NK-92 treated with Interleukin-12 subunit alpha and Interleukin-12 subunit beta, amount 100 ng/mL, for 24 hours (cell line): ENCODE data around the gene GANAB.
"Not testable (repeated sequence)": the region's sequence is repeated elsewhere in the genome, so short reads cannot be mapped to it uniquely, and the experiment has no call there.

Experiments
- DNase-seq: peaks from one replicate; lab custom pipeline; 2025; lab: John Stamatoyannopoulos, UW

Gene GANAB

DNA sequence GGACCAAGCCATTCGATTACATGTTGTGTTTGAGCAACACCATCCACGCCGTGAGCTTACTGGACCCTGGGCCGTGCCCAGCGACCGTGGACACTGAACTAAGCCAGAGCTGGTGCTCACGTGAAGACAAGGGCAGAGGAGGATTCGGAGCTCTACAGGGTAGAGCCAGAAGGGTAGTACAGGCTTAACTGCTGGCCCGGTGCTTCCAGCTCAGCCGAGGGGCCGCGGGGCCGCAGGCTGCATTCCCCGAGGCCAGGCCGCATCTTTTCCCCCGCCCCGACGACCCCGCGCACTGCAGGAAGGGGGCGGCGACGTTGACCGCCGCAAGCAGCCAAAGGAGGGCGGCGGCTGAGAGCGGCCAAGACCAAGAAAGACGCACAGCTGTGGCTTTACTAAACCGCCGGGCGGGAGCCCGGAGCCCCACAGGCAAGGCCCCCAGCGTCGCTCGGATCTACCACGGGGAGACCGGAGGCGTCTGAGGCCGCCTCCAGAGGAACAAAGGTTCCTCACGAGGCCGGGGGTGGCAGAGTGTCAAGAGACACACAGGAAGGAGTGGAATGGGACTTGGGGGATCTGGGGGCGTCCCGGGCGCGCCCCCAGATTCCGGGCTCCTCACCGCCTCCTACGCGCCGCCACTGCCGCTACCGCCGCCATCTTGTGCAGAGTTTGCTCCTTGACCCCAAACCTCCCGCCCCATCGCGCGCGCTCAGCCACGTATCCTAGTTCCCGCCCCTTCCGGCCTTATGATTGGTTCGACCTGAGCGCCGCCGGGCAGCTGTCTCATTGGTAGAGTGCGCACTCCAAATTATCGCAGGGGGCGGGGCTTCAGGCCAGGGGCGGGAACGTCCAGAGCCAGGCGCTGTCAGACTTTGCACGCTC is at the start of gene GANAB:
TSS of gene GANAB (minus strand) at position 668 of the 879 bp plus-strand sequence. CDS start at position 654, 14 bp downstream.
- DNase-seq = peak; percentile 98

DNA sequence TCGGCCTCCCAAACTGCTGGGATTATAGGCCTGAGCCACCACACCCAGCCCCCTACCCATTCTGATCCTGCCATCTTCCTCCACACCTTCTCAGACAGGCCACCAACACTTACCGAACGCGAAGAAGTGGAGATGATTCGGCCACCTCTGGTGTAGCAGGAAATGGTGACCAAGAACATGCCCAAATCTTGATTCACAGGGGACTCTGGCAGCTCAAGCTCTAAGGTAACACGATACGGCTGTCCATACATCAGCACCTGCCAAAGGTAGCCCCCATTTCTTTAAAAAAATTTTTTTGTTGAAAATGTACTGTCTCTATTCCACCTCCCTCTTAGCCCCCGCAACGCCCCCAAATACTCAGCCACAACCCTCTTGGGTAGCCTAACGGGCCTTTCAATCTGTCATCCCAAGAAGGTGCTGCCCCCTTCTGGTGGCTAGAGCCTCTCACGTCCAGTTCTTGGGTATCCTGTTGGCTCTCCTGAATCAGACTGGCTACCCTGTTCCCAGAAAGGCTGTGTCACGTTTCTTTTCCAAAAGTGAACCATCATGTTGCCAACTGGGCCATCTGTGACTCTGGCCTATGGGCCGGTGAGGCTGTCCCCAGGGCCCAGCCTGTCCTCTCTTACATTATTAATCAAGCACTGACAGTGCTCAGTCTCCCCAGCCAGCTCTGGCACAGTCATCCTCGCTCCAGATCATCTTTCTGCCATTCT is 48.2 kb upstream of the GANAB start:
- DNase-seq = peak; percentile 31

DNA sequence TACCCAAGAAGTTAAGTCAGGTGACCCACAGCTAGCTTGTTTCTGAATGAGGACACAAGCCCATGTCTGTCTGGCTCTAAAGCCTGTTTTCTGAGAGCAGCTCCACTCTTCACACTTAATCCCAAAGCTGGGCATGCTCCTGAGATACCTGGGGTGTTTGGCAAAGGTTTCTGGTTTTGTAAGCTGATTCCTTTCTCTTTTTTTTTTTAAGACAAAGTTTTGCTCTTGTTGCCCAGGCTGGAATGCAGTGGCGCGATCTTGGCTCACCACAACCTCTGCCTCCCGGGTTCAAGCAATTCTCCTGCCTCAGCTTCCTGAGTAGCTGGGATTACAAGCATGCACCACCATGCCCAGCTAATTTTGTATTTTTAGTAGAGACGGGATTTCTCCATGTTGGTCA is 47.2 kb upstream of the GANAB start:
- DNase-seq = not testable (repeated sequence)

DNA sequence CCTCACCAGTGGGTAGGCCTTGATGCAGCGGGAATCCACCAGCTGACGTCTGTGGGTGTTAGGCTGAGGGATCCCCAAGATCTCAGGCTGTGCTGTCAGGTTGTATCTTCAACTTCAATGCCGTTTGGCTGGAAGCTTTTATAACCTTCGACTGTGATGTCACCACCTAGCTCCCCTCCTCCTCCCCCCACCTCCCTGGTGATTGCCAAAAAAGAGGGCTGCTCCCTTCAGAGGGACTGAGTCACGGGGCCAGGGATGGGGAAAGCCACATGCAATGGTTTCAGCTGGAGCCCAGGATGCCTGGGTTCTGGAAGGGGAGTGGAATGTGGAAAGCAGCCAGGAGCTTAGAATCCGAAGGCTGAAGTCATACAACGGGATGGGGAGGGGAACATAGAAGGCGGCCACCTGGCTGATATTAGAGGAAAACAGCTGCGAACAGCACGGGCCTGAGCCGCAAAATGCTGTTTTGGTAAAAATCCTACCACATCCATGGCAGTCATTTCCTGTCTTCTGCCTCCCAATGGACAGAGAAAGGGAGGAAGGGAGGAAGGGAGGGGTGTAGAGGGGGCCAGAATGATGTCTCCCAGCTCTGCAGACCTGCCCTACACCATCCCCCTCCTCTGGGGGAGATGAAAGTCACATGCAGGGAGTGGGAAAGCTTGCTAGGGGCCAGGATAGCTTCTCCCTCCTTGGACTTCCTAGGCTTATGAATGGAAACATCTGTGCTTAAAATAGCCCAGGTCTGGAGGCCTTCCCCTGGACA is 43.2 kb upstream of the GANAB start, which contains the start of gene LRRN4CL:
TSS of gene LRRN4CL (minus strand) at position 110 of the 763 bp plus-strand sequence. CDS start 1,022 bp downstream, outside the sequence.
- DNase-seq = no peak

DNA sequence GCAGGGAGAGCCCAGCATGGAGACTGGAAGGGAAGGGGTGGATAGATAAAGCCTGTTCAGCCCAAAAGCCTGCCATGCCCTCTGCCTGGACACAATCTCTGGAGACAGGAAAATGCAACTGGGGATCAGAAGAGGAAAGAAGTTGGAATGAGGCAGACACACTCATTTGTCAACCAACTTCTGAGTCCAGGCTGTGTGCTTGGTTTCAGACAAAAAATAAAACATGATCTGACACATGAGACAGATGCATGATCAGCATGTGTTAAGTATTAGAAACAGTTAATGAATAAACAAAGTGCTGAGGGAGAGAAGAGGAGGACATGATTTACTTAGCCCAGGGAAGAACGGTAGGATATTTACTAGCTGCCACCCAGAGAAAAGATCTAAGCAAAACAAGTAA is 42.1 kb upstream of the GANAB start:
- no peak for DNase-seq

DNA sequence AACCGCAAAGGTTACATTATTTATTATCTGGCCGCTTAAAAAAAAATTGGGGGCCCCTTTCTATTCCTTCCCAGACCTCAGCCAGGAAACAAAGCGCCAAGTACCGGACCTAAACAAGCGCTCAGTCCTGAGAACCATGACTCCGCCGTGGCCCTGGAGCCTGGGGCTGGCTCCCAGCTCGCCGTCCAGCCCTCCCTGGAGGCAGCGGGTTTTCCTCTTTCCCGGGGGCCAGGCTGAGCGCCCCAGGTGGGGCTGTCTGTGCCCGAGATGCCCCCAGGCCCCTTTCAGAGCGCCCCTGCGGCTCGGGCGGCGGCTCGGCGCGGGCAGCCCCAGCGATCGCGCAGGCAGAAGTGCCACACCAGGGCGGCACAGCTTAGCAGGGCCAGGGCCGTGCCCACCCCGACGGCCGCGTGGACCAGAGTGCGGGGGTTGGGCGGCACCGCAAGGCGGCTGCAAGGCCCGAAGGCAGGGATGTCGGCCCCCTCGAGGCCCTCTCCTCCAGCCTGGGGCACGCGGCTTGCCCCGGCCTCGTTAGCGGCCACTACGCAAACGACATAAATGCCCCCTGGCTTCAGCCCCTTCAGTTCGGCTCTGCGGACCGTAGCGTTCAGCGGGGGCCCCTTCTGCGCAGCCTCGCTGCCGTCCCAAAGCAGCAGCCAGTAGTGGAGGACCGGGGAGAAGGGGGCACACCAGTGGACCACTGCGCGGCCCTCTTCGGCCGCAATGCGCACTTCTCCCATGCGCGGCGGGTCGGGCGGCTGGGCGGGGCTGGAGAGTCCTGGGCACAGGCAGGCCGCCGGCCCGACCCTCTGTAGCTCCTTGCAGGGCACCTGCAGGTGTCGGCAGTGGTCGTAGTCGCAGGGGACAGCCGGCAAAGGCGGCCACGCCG is 41.3 kb upstream of the GANAB start:
- DNase-seq = no peak

DNA sequence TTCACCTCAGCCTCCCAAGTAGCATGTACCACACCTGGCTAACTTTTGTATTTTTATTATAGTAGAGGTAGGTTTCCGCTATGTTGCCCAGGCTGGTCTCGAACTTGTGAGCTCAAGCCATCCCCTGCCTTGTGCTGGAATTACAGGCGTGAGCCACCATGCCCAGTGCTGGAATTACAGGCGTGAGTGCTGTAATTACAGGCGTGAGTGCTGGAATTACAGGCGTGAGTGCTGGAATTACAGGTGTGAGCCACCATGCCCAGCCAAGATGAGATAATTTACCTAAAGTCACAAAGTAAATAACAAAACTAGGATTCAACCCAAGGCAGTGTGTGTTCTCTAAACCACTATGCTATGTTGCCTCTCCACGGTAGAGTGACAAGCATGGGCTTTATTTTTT is 36.1 kb upstream of the GANAB start:
- DNase-seq = no peak

DNA sequence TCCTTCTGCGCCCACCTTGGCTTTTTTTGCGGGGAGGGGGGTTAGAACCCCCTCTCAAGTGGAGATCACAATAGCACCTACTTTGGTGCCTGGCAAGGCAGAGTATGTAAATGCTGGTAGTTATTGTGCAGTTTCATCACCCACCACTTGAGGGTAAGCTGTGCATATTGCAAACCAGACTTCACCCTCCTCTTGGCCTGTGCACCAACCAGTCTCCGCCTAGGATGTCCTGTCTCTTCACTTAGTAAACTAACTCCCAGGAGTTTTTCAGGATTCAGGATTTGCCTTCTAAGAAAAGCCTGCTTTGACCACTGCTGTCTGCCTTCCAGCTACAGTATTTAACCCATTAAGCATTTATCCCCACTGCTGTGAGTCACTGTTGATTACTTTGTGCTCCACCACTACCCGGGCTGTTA is 34.4 kb upstream of the GANAB start:
- DNase-seq = no peak

DNA sequence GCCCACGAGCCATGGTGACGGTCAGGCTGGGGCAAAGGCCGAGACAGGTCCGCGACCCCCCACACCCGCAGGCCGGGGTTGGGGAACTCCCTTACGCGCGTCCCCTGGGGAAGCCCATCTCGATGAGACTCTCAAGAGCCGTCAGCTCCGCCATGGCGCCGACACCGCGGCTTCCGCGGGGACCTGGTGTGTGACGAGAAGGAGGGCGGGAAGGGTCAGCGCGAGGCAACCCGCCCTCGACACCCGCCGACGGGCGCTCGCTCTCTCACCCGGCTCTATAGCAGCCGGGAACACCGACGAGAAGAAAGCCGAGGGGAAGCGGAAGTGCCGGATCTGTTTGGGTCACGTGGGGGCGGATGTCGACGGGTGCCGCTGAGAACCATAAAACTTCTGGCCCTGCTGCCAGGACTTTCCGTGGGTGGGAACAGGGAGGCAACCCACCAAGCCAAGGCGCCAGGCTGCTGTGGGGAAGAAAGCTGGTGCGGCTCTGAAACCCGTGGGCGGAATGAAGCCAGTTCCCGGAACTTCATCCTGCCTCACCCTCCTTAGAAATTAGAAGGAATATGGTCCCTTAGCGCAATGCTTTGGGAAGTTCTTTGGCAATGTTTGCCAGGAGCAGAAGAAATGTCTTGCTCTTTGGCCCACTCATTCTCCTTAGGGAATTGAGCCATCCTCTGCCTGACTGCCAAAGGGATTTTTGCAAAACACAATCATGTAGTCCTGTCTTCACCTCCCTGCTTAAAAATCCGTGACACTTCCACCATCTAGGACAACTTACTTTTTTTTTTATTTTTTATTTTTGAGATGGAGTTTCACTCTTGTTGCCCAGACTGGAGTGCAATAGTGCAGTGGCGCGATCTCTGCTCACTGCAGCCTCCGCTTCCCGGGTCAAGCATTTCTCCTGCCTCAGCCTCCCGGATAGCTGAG is 32.6 kb upstream of the GANAB start, which contains the start of gene UBXN1:
TSS of gene UBXN1 (minus strand) at position 304 of the 927 bp plus-strand sequence. CDS start at position 154, 150 bp downstream.
- peak; percentile 72 for DNase-seq

DNA sequence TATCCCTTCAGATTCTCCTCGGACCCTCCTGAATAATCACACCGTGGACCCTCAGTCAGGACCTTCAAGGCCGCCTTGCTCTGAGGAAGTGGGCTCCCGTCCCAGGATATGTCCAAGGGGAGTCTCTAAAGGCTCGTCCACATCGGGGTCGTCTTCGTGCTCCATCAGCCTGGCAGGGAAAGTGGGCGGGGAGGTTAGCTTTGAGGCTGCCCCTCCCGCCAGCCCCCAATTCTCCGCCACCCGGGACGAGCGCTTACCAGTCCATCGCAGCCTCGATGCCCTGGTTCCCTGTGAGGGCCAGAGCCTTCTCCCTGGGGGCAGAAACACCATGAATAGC is 32.0 kb upstream of the GANAB start:
- no peak for DNase-seq

DNA sequence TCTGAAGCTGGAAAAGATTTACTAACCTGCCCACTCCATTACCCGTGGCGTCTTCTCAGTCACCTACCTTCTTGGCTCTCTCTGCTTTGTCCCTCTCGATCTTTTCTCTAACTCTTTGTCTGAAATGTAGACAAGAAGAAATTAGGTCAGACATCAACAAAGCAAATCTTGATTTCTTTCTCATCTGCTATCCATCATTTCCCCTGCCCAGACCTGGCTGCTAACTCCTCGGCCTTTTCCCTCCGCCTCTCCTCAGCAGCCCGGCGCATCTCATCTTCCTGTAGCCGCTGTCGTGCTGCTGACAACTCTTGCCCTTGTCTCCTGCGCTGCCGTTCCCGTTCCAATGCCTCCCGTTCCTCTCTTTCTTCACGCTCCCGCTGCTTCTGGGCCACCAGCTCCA is 31.3 kb upstream of the GANAB start:
- no peak for DNase-seq

DNA sequence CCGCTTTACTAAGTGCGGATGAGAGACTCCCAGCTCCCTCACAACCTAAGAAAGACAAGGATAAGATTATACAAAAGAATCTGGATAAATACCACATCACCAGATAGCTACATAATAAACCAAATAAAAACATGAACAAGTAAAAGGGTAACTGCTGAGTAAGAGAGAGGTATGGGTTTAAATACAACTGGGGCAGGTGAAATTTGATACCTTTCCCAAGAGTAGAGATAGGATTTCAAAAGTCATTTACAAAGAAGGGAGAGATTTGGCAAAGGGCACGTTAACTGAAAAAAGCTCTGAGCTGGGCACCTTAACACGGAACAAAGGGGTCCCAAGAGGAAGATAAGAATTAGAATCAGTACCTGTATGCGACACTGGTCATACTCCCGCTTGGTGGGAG is 30.7 kb upstream of the GANAB start:
- DNase-seq = no peak

DNA sequence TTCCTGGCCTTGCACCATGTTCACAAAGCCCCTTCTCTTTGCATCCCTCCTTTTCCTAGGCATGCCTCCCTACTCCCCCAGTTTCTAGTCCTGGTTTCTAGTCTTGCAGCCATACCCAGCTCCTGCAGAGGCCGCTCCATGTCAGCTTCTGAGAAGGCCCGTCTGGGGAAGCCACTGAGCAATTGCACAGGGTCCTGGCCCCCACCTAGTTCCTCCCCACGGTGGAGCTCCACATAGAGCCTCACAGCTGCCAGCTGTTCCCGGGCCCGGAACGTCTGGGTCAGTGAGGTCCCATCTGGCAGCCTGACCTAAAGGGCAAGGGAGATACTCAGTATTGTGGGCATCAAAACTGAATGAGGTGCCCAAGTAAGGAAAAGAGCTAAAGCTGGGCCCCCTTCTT is 30.3 kb upstream of the GANAB start:
- no peak for DNase-seq

DNA sequence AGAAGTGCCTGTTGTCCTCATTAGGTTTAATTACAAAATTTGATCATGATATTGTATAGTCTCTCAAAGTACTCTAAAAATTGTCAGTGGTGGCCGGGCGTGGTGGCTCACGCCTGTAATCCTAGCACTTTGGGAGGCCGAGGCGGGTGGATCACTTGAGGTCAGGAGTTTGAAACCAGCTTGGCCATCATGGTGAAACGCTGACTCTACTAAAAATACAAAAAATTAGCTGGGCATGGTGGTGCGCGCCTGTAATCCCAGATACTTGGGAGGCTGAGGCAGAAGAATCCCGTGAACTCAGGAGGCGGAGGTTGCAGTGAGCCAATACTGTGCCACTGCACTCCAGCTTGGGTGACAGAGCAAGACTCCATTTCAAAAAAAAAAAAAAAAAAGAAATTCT is 29.0 kb upstream of the GANAB start:
- DNase-seq = not testable (repeated sequence)

DNA sequence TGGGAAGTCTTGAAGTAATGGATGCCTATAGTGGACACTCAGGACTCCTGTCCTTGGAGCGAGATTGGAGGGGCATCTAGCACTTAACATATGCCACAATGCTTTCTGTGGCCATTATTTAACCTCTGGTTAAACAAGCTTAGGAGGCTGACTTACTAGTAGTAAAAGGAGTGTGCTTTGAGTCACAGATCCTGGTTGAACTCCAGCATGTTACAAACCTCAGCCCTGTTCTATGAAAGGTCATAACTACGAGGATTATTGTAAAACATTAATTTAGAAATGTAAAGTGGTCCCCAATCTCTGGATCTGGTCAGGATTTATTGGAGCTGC is 26.7 kb upstream of the GANAB start:
- no peak for DNase-seq

DNA sequence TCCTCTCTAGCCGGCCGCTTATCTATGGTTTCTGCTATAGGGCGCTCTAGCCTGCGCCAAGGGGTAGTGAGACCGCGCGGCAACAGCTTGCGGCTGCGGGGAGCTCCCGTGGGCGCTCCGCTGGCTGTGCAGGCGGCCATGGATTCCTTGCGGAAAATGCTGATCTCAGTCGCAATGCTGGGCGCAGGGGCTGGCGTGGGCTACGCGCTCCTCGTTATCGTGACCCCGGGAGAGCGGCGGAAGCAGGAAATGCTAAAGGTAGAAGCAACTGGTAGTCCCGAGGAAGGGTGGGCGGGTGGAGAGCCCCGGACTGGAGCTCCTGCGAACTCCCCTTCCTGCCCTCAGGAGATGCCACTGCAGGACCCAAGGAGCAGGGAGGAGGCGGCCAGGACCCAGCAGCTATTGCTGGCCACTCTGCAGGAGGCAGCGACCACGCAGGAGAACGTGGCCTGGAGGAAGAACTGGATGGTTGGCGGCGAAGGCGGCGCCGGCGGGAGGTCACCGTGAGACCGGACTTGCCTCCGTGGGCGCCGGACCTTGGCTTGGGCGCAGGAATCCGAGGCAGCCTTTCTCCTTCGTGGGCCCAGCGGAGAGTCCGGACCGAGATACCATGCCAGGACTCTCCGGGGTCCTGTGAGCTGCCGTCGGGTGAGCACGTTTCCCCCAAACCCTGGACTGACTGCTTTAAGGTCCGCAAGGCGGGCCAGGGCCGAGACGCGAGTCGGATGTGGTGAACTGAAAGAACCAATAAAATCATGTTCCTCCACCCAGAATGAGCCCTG is 25.4 kb upstream of the GANAB start, which contains the start of the genes LBHD1 and UQCC3:
TSS of gene LBHD1 (minus strand) at position 660 of the 782 bp plus-strand sequence. CDS start 2,236 bp downstream, outside the sequence.
TSS of gene UQCC3 (plus strand) at position 66 of the 782 bp plus-strand sequence. CDS start at position 139, 73 bp downstream.
- peak; percentile 85 for DNase-seq

DNA sequence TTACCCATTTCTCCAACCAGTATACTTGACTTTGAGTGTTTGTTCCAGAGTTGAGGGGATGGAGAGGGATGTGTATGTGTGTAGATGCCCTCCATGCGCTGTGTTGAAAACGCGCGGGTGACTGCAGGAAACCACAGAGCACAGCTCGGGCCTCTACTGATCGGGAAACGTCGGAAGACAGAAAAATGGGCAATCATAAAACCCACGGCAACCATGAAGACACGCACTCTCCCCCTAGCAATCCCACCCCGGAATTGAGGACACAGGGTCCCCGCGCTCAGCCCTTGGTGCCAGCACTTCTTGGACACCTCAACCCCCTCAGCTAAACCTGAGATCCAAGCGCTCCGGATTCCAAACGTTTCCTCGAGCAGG is 24.8 kb upstream of the GANAB start:
- no peak for DNase-seq

DNA sequence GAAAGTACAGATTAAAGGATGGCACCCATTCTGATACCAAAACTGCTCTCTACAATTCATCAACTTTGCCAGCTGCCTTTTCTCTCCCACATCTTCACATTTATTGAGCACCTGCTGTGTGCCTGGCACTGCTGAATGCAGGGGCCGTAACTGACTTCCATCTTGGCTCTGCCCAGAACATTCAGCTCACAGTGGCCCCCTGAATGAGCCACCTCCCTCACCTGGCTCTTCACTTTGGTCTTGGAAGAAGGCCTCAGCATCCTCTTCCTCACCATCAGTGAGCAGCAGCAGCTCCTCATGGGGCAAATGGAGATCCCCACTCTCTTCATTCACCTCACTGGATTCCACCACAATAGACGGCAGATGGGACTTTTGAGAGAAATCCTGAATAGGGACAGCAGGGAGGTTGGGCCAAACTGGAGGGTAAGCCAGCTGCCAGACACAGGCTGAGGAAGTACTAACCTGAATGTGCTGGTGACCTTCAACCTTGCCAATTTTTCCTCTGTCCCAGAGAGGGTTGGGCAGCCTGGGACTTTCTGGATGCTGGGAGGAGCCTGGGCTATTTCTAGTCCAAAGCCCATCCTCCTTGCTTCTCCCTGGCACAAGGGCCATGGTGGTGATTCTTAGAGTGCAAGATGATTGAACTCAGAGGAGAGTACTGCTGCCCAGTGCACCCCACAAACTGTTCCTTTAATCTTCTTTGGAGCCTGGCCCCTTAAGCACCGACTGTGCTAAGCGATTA is 23.2 kb upstream of the GANAB start:
- no peak for DNase-seq

DNA sequence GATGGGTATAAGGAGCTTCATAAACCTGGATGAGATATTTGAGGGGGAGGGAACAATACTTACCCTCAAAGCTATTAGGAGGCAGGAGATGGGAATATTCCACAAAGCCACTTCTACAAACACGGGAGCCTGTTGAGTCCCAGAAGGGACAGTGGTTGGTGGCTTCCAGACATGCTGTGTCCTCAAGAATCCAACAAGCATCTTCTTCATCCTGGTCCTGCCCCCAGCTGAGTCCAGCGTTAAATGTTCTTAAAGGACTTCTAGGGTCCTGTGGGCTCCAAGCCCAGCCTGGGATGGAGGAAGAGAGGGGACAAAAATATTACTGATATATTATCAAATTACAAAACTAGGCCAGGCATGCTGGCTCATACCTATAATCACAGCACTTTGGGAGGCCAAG is 21.0 kb upstream of the GANAB start:
- DNase-seq = no peak
